Activated gamma-delta T cell treated with anti-CD3 and anti-CD28 coated beads, Interleukin-2, amount 50 U/mL, for 16 hours (primary cell): Measurements from ENCODE around the gene GPR179.

ENCODE experiments used
- DNase-seq: peaks from one replicate; pipeline ENCODE4 v3.0.0-alpha.2; 2020; ENCODE audit warnings: low read depth

Gene GPR179

DNA sequence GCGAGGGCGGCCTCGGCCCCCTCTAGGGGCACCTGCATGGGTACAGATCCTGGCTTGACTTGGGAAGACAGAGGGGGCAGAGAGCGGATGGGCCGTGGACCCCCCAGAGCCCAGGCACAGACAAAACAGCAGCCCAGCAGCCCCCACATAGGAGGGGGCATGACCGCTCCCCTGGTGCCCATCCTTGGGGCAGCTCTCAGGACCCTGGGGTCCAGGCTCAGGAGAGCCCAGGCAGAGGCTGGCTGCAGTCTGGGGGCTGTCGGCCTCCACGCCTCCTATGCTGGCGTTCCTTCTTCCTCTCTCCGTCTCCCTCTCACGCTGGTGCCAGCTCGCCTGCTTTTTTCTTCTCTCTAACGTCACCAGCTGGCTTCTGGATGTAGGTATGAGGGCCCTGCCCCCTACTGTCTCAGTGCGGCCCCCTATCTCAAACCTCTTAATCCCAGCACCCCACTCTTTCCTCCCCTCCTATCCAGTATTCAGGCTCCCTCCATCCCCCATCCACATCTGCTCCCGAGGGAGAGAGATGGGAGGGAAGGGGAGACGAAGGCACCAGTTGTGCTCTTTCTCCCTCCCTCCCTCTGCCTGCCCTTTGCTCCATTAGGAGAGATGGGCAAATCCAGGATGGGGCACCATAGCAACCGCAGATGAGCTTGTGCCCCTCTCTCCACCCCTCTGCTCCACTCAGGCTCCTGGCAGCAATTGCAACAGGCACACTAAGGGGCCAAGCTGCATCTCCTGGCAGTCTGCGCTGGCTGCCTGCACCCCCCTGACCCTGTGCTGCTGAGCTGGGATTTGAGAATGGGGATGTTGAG, at the start of gene GPR179:
Gene GPR179, minus strand, starts transcription at position 349 of the 812 bp plus-strand sequence. Its CDS starts 167 bp downstream, at position 182.
- DNase-seq: no peak

- no peak for DNase-seq
Observed at GRCh38 chr17:38379448-38379847, 35.7 kb upstream of the GPR179 start.

DNA sequence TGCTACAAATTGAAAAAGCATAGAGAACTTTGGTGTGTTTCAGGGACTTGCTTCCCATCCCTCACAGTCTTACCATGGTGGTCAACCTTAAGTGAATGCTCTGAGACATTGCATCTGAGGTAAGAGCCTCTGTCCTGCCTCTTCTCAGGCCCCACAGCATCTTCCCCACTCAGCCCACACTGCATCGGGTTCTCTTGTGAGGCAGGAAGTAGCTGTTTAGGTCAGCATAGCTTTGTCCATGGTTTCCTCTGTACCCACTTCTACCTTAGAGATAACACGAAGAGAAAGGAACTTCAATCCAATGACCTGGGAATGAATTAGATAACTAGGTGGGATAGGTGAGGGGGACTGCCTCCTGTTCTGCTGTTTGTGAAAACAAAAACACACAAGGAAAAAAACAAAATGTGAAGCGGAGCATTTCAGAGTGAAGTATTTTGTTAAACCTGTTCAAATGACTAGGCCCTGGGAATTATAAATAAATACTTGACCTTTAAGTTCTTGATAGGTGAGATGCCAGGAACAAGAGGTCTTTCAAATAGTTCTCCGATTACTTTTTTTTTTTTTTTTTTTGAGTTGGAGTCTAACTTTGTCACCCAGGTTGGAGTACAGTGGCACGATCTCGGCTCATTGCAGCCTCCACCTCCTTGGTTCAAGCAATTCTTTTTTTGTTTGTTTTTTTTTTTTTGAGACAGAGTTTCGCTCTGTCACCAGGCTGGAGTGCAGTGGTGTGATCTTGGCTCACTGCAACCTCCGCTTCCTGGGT, 25.5 kb upstream of the GPR179 start:
- DNase-seq: no peak

GRCh38 chr17:38364741-38365140, 21.0 kb upstream of the GPR179 start:
- no peak for DNase-seq

GRCh38 chr17:38363016-38363415, 19.3 kb upstream of the GPR179 start:
- DNase-seq: no peak

DNA sequence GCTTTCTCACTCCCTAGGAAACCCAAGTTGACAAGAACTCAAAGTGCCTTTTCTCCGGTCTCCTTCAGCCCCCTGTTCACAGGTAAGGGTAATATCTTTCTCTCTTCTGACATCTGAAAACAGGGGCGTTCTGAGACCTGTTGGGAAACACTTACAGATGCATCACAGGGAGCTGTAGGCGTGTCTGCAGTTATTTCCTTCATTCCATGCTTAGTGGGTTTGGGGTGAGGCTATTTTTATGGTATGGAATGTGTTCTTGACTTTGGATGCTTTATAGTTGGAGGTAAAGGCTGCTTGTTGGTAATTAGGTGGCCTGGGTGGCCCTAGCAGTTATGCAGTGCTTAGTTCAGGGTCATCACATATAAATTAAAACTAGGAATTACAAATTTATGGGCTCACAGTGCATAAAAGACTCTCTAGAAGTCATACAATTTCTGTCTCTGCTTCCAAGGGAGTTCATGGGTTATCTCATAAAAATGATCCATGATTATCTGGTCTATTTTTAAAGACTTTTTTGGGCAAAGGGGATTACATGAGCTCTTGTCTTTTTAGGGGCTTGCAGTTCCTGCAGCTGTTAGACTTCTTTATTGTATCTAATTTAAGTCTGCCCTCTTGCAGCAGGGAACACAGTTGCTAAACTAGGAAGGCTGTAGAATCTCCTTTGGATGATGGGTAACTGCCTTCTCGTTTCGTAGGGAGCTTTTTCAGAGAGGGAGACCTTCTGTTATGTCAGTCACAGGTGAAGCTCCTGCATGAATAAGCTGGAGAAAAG, 18.1 kb upstream of the GPR179 start:
- DNase-seq: no peak

- DNase-seq: no peak
Observed at GRCh38 chr17:38358586-38359513, 15.1 kb upstream of the GPR179 start.

DNA sequence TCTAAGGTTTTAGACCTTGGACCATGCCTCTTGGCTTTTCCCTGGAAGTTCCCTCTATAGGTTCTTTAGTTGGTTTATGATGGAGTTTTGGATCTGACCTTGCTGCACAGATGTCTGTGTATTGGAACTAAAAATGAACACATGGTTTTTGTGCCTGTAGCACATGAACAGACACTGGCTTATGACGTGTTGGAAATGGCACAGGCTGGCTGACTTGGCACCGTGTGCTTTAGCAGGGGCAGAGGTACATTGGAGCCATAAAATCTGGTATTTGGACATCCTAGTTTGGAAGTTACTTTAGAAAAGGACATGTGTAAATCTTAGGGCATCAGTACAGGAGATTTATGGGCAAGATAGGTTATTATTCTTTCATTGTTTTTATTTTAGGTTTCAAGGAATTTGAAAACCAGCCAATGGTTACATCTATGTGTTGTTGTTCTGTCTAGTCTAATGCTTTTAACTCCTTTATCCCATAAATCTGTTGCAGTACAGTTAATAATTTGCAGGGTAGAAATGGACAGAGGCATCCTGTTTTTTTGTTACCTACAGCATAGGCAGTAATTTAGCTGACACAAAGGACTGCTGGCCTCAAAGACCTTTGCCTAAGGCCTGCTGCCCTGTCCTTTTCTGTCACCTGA, 13.8 kb upstream of the GPR179 start:
- no peak for DNase-seq

GRCh38 chr17:38355251-38355650, 11.5 kb upstream of the GPR179 start:
- no peak for DNase-seq

DNA sequence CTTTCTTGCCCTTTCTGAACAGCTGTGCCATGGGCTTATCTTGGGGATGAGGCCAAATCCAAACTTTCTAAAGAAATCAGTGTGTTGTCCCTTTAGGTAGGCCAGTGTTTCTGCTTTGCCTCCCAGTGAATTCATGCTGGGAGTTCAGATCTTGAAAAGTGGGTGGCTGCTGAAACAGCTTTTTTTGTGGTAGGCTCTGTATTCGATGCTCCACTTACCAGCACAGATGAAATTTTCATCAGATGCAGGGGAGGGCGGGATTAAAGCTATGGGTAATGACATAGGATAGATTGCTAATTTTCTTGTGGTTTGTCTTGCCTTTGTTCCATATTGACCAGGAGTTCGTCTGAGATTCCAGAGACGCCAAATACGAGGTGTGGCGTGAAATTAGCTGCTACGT, 10.7 kb upstream of the GPR179 start:
- DNase-seq: no peak

GRCh38 chr17:38353668-38354067, 9.9 kb upstream of the GPR179 start:
- no peak for DNase-seq

- no peak for DNase-seq
Observed at GRCh38 chr17:38353086-38353604, 9.4 kb upstream of the GPR179 start.

DNA sequence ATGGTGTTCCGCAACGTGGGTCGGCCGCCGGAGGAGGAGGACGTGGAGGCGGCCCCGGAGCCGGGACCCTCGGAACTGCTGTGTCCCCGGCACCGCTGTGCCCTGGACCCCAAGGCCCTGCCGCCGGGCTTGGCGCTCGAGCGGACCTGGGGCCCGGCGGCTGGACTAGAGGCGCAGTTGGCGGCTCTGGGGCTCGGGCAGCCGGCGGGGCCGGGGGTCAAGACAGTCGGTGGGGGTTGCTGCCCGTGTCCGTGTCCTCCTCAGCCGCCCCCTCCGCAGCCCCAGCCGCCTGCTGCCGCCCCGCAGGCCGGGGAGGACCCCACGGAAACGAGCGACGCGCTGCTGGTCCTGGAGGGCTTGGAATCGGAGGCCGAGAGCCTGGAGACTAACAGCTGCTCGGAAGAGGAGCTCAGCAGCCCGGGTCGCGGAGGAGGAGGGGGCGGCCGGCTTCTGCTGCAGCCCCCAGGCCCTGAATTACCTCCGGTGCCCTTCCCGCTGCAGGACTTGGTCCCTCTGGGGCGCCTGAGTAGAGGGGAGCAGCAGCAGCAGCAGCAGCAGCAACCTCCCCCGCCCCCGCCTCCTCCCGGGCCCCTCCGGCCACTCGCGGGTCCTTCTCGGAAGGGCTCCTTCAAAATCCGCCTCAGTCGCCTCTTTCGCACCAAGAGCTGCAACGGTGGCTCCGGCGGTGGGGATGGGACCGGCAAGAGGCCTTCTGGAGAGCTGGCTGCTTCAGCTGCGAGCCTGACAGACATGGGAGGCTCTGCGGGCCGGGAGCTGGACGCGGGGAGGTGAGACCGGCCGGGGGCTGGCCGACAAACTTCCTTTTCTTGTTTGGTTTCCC, 8.7 kb upstream of the GPR179 start:
- no peak for DNase-seq

- DNase-seq: peak; percentile 89
Observed at GRCh38 chr17:38351412-38352222, 7.9 kb upstream of the GPR179 start, which contains the start of gene SOCS7. TSS of gene SOCS7 (plus strand) at chr17:38351844. CDS start at chr17:38352053, 209 bp downstream.

DNA sequence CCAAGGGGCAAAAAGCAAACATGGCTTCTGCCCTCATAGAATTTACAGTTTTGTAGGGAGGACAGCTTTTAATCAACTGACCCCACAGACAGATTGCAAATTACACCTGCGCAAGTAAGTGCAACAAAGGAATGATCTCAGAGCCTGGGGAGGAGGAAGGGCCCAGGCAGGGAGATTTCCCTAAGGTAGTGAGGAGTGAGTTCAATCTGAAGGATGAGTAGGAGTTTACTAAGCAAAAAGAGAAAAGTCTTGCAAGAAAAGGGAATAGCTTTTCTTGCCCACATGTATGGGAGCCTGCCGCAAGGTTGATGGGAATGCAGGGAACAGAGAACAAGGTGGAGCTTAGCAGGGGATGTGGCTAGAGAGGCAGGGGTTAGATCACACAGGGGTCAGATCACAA, 6.3 kb upstream of the GPR179 start:
- DNase-seq: no peak

DNA sequence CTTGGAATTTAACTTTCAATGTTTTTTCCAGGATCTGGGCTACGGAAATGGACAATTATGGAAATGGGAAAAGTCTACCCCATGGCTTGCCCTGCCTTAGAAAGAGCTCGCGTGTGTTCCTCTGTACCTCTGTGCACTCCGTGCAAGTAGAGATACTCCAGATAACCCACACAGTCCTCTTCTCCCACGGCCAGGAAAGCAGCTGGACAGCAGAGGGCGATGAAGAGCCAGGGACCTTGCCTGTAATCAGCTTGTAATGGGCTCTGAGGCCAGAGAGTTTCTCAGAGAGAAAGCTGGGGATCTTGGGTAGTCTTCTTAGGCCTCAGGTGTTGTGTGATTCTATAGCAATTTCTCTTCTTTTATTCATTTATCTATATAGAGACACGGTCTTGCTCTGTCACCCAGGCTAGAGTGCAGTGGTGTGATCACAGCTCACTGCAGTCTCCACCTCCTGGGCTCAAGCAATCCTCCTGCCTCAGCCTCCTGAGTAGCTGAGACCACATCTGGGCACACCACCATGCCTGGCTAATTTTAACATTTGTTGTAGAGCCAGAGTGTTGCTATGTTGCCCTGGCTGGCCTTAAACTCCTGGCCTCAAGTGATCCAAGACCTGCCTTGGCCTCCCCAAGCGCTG, 5.5 kb upstream of the GPR179 start:
- DNase-seq: peak; percentile 76

GRCh38 chr17:38345743-38346142, 2.0 kb upstream of the GPR179 start:
- DNase-seq: no peak

- no peak for DNase-seq
Observed at GRCh38 chr17:38344420-38344745, 627 bp upstream of the GPR179 start.
